ENCODE data around the gene MAML1. TPM values are rescaled to one million over a fixed set of nuclear protein-coding genes. Genes with fewer than 3 reads are reported as not detected.

MAML1 gene
- total and polyA plus RNA-seq, 2 experiments from 2014 or later: 9.6 to 43.9 TPM

DNA sequence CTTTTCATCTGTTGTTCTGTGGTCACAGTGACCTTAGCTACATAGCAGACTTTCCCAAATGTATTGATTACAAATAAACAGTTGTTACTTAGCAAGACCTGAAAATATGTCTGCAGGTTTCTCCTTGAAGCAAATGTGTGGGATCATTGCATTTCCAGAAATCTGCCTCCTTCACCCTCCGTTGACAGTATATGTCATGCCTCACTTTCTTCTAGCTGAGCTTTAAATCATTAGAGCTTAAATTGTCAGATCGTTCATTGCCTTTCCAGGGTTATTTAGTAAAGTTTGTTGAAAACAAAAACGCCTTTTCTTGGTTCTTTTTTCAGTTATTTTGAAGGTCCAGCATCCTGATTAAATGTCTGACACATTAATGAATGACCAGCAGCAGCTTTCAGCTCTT is 2.3 kb upstream of the MAML1 start (continued):
- TF ChIP-seq, protein P1, sequence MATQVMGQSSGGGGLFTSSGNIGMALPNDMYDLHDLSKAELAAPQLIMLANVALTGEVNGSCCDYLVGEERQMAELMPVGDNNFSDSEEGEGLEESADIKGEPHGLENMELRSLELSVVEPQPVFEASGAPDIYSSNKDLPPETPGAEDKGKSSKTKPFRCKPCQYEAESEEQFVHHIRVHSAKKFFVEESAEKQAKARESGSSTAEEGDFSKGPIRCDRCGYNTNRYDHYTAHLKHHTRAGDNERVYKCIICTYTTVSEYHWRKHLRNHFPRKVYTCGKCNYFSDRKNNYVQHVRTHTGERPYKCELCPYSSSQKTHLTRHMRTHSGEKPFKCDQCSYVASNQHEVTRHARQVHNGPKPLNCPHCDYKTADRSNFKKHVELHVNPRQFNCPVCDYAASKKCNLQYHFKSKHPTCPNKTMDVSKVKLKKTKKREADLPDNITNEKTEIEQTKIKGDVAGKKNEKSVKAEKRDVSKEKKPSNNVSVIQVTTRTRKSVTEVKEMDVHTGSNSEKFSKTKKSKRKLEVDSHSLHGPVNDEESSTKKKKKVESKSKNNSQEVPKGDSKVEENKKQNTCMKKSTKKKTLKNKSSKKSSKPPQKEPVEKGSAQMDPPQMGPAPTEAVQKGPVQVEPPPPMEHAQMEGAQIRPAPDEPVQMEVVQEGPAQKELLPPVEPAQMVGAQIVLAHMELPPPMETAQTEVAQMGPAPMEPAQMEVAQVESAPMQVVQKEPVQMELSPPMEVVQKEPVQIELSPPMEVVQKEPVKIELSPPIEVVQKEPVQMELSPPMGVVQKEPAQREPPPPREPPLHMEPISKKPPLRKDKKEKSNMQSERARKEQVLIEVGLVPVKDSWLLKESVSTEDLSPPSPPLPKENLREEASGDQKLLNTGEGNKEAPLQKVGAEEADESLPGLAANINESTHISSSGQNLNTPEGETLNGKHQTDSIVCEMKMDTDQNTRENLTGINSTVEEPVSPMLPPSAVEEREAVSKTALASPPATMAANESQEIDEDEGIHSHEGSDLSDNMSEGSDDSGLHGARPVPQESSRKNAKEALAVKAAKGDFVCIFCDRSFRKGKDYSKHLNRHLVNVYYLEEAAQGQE (IDR thresholded peaks at IDR 0.05; ENCODE audit: unreplicated experiment): no peak
- TF ChIP-seq, protein P2, sequence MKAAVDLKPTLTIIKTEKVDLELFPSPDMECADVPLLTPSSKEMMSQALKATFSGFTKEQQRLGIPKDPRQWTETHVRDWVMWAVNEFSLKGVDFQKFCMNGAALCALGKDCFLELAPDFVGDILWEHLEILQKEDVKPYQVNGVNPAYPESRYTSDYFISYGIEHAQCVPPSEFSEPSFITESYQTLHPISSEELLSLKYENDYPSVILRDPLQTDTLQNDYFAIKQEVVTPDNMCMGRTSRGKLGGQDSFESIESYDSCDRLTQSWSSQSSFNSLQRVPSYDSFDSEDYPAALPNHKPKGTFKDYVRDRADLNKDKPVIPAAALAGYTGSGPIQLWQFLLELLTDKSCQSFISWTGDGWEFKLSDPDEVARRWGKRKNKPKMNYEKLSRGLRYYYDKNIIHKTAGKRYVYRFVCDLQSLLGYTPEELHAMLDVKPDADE (IDR thresholded peaks at IDR 0.05): no peak
- no peak for TF ChIP-seq JUNB (IDR thresholded peaks at IDR 0.05; ENCODE audit: unreplicated experiment)
- no peak for TF ChIP-seq CREB1 (CRISPR knock-in tag; IDR thresholded peaks at IDR 0.05; ENCODE audit: low read depth)
- TF ChIP-seq, protein P3, sequence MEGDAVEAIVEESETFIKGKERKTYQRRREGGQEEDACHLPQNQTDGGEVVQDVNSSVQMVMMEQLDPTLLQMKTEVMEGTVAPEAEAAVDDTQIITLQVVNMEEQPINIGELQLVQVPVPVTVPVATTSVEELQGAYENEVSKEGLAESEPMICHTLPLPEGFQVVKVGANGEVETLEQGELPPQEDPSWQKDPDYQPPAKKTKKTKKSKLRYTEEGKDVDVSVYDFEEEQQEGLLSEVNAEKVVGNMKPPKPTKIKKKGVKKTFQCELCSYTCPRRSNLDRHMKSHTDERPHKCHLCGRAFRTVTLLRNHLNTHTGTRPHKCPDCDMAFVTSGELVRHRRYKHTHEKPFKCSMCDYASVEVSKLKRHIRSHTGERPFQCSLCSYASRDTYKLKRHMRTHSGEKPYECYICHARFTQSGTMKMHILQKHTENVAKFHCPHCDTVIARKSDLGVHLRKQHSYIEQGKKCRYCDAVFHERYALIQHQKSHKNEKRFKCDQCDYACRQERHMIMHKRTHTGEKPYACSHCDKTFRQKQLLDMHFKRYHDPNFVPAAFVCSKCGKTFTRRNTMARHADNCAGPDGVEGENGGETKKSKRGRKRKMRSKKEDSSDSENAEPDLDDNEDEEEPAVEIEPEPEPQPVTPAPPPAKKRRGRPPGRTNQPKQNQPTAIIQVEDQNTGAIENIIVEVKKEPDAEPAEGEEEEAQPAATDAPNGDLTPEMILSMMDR (conservative IDR thresholded peaks at IDR 0.05; ENCODE audit: low read depth in 2 of 2): no peak
- no peak for TF ChIP-seq NANOG (IDR thresholded peaks at IDR 0.05; ENCODE audit: borderline replicate concordance)
- no peak for TF ChIP-seq POLR2AphosphoS5 (IDR thresholded peaks at IDR 0.05; ENCODE audit: low read depth)
- TF ChIP-seq STAT1 (IDR thresholded peaks at IDR 0.05; ENCODE audit: unreplicated experiment): no peak
- no peak for TF ChIP-seq EZH2phosphoT487 (IDR thresholded peaks at IDR 0.05; ENCODE audit: unreplicated experiment)

DNA sequence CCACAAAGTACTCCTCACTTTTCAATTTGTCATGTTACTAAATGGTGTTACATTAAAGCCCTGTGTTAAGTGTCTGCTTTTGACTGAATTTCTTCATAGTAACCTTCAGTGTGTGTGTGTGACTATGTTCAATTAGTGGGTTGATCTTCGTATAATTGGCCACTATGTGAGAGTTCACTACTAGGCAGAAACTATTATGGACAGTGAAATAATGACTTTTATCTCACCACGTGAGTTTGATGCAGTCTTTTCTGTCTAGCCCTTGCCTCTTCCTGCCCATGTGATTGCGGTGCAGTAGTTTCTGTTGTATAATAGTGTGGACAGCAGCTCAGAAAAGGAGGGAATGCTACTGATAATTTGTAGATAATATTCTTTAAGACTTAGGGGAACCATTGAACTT is 1.8 kb upstream of the MAML1 start:
- Histone ChIP-seq H3F3A (replicated peaks; ENCODE audit: low read depth) (peaks cover 37% of the 10 kb centered on the region), H2AFZ (no peak overlapping the region), H3K79me2 (replicated peaks; ENCODE audit: insufficient read depth) (peaks cover 26% of the 10 kb centered on the region), H3K4me2 (no peak overlapping the region), H3K27me3 (ENCODE audit: insufficient read depth) (no peaks in the 10 kb centered on the region), H3K4me3 (no peak overlapping the region), H3K36me3 (ENCODE audit: insufficient read depth) (peaks cover 37% of the 10 kb centered on the region), H3K27ac (ENCODE audit: low read depth) (peak overlapping the region; percentile 57), H4K20me1 (replicated peaks; ENCODE audit: insufficient read depth) (peaks cover 20% of the 10 kb centered on the region), H3K4me1 (ENCODE audit: insufficient read depth) (peaks cover 11% of the 10 kb centered on the region; the same call in 1 of the 2 replicates), H3K9me2 (ENCODE audit: insufficient read depth) (no peaks in the 10 kb centered on the region)
- H3K36me3 Mint-ChIP-seq (ENCODE audit: low read depth): peaks cover 56% of the 10 kb centered on the region
- ATAC-seq (no peak), DNase-seq (ENCODE audit: low spot score) (no peak)
- H3K9me3 Mint-ChIP-seq: no peaks in the 10 kb centered on the region
- H3K4me3 Mint-ChIP-seq: no peak overlapping the region
- TF ChIP-seq JUNB (IDR thresholded peaks at IDR 0.05; ENCODE audit: unreplicated experiment) (no peak), ZNF114 (CRISPR knock-in tag; IDR thresholded peaks at IDR 0.05) (no peak), EZH2 (IDR thresholded peaks at IDR 0.05; ENCODE audit: low read depth, unreplicated experiment) (no peak), ZNF331 (CRISPR knock-in tag; IDR thresholded peaks at IDR 0.05; ENCODE audit: low read depth) (no peak), NANOG (IDR thresholded peaks at IDR 0.05; ENCODE audit: borderline replicate concordance) (no peak), CREB1 (CRISPR knock-in tag; IDR thresholded peaks at IDR 0.05; ENCODE audit: low read depth) (no peak), EZH2phosphoT487 (IDR thresholded peaks at IDR 0.05; ENCODE audit: unreplicated experiment) (no peak)
- TF ChIP-seq, protein P3 (conservative IDR thresholded peaks at IDR 0.05; ENCODE audit: low read depth in 2 of 2): no peak
- TF ChIP-seq, protein P2 (IDR thresholded peaks at IDR 0.05): no peak
- no peak overlapping the region for H3K27ac Mint-ChIP-seq
- peaks cover 18% of the 10 kb centered on the region for H3K4me1 Mint-ChIP-seq
- H3K27me3 Mint-ChIP-seq (ENCODE audit: insufficient read depth, low read depth, poor library complexity): peaks cover 13% of the 10 kb centered on the region

Data from GM23338 (cell line).